ENCODE results near the gene PHLDA2. TPM values are rescaled to one million over a fixed set of nuclear protein-coding genes. Genes with fewer than 3 reads are reported as not detected.

PHLDA2 gene
- total and polyA plus RNA-seq, 2 of the 13 experiments (the other 11 are each of a cell fraction or from before 2014, with no cell fraction given), result 0.55 to 0.78 TPM

- H3K9me3 ChIP-seq (ENCODE audit: low read length), result no peaks in the 10 kb centered on the region
- in situ Hi-C loops (cut with HindIII; ENCODE audit: extremely low pct_ligation_motif_present, low pct_unique_long_range_greater_than_20kb) (no loop called here), intact Hi-C loops (cut with micrococcal nuclease; ENCODE audit: unreplicated experiment) (no loop called here)
- no peak overlapping the region for H3K4me3 ChIP-seq (replicated peaks in 1 of 3; ENCODE audit: insufficient read depth in 1 of 3, low read depth in 2 of 3, low read length in 3 of 3)
- H3K9ac ChIP-seq (ENCODE audit: insufficient read depth, low read depth, low read length), result no peak overlapping the region
- no peak overlapping the region for H2AFZ ChIP-seq (ENCODE audit: low read length)
- no peak overlapping the region for H3K4me2 ChIP-seq (ENCODE audit: low read depth, low read length)
- H3K36me3 ChIP-seq (replicated peaks in 1 of 2; ENCODE audit: control insufficient read depth in 1 of 2, insufficient read depth in 2 of 2, low read length in 2 of 2), result no peaks in the 10 kb centered on the region
- TF ChIP-seq HDAC1 (CRISPR knock-in tag; IDR thresholded peaks at IDR 0.05) (no peak), ZNF564 (CRISPR knock-in tag; IDR thresholded peaks at IDR 0.05) (no peak), NFATC3 (CRISPR knock-in tag; IDR thresholded peaks at IDR 0.05) (no peak), MBNL3 (CRISPR knock-in tag; conservative IDR thresholded peaks at IDR 0.05) (no peak), ZNF337 (CRISPR knock-in tag; IDR thresholded peaks at IDR 0.05; ENCODE audit: borderline replicate concordance, low read depth) (no peak)
- no peak overlapping the region for H3K27ac ChIP-seq (ENCODE audit: extremely low read length, insufficient read depth, low read length)
- 96% methylated on average over 15 of the region's 18 CpGs for WGBS (ENCODE audit: low lambda C conversion rate)
- no peak for ATAC-seq
- H3K27me3 ChIP-seq (ENCODE audit: control insufficient read depth in 1 of 2, insufficient read depth in 2 of 2, low read length in 2 of 2), result no peaks in the 10 kb centered on the region
- no TSS peak for BruUV-seq (replicated peaks)
- POLR2A ChIA-PET, result interaction anchor here (1.0 kb wide), 1 partner anchor 11 kb away, joined by 3 read pairs; no protein-coding TSS in a partner anchor
- no peak for DNase-seq (ENCODE audit: low spot score)
- no peak for FAIRE-seq
- no peaks in the 10 kb centered on the region for H4K20me1 ChIP-seq (ENCODE audit: insufficient read depth, low read length)
- peaks cover 16% of the 10 kb centered on the region for H3K4me1 ChIP-seq (ENCODE audit: insufficient read depth, low read length)
- CTCF ChIA-PET (ENCODE audit: low intra/inter-chr PET ratio, low total read pairs), result no interaction called here
- H3K79me2 ChIP-seq (ENCODE audit: insufficient read depth, low read length), result no peaks in the 10 kb centered on the region
These were observed 14.6 kb downstream of the PHLDA2 start for GRCh38 chr11:2914455-2915195.

DNA sequence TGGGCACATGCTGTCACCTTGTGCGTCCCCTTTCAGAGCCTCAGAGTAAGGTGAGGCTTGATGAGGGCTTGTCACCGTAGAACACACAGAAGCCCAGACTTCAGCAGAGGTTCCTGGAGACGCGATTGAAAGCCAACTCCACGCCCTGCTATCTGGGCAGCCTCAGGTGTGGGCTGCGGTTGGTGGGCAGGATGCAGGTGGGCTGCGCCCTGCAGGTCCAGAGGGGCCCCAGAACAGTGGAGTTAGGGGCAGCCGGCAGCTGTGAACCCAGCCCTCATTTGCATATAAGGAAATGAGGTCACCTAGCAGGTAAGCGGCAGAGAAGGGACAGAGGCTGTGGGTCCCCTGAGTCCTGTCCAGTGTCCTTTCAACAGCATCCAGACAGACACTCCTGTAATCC is 15.4 kb downstream of the PHLDA2 start:
- Histone ChIP-seq H3K79me2 (ENCODE audit: insufficient read depth, low read length) (no peaks in the 10 kb centered on the region), H2AFZ (ENCODE audit: low read length) (no peak overlapping the region), H3K4me3 (replicated peaks in 1 of 3; ENCODE audit: insufficient read depth in 1 of 3, low read depth in 2 of 3, low read length in 3 of 3) (no peak overlapping the region), H3K9me3 (ENCODE audit: low read length) (no peaks in the 10 kb centered on the region), H3K4me1 (ENCODE audit: insufficient read depth, low read length) (peaks cover 16% of the 10 kb centered on the region), H3K36me3 (replicated peaks in 1 of 2; ENCODE audit: control insufficient read depth in 1 of 2, insufficient read depth in 2 of 2, low read length in 2 of 2) (no peaks in the 10 kb centered on the region), H3K9ac (ENCODE audit: insufficient read depth, low read depth, low read length) (no peak overlapping the region), H3K4me2 (ENCODE audit: low read depth, low read length) (no peak overlapping the region), H3K27ac (ENCODE audit: extremely low read length, insufficient read depth, low read length) (no peak overlapping the region), H3K27me3 (ENCODE audit: control insufficient read depth in 1 of 2, insufficient read depth in 2 of 2, low read length in 2 of 2) (no peaks in the 10 kb centered on the region), H4K20me1 (ENCODE audit: insufficient read depth, low read length) (no peaks in the 10 kb centered on the region)
- BruUV-seq (replicated peaks), result no TSS peak
- DNase-seq (ENCODE audit: low spot score) (no peak), ATAC-seq (no peak), FAIRE-seq (no peak)
- WGBS (ENCODE audit: low lambda C conversion rate), result 94% methylated on average over 4 of the region's 9 CpGs
- intact Hi-C loops (cut with micrococcal nuclease; ENCODE audit: unreplicated experiment), result no loop called here
- in situ Hi-C loops (cut with HindIII; ENCODE audit: extremely low pct_ligation_motif_present, low pct_unique_long_range_greater_than_20kb), result no loop called here
- ChIA-PET CTCF (ENCODE audit: low intra/inter-chr PET ratio, low total read pairs) (no interaction called here), POLR2A (no interaction called here)
- TF ChIP-seq ZNF3 (CRISPR knock-in tag; IDR thresholded peaks at IDR 0.05), result no peak
- TF ChIP-seq NCOA1 (CRISPR knock-in tag; IDR thresholded peaks at IDR 0.05), result no peak
- TF ChIP-seq ZFAT (CRISPR knock-in tag; conservative IDR thresholded peaks at IDR 0.05), result no peak
- TF ChIP-seq JUN (CRISPR knock-in tag; IDR thresholded peaks at IDR 0.05), result no peak
- no peak for TF ChIP-seq ZNF552 (CRISPR knock-in tag; IDR thresholded peaks at IDR 0.05; ENCODE audit: borderline replicate concordance)
- no peak for TF ChIP-seq ZFP37 (CRISPR knock-in tag; IDR thresholded peaks at IDR 0.05; ENCODE audit: borderline replicate concordance)
- no peak for TF ChIP-seq SMAD9 (CRISPR knock-in tag; IDR thresholded peaks at IDR 0.05)
- no peak for TF ChIP-seq ZNF34 (CRISPR knock-in tag; IDR thresholded peaks at IDR 0.05; ENCODE audit: borderline replicate concordance)
- no peak for TF ChIP-seq ZNF335 (CRISPR knock-in tag; IDR thresholded peaks at IDR 0.05)
- no peak for TF ChIP-seq ZNF512 (CRISPR knock-in tag; IDR thresholded peaks at IDR 0.05)
- TF ChIP-seq, protein P1, sequence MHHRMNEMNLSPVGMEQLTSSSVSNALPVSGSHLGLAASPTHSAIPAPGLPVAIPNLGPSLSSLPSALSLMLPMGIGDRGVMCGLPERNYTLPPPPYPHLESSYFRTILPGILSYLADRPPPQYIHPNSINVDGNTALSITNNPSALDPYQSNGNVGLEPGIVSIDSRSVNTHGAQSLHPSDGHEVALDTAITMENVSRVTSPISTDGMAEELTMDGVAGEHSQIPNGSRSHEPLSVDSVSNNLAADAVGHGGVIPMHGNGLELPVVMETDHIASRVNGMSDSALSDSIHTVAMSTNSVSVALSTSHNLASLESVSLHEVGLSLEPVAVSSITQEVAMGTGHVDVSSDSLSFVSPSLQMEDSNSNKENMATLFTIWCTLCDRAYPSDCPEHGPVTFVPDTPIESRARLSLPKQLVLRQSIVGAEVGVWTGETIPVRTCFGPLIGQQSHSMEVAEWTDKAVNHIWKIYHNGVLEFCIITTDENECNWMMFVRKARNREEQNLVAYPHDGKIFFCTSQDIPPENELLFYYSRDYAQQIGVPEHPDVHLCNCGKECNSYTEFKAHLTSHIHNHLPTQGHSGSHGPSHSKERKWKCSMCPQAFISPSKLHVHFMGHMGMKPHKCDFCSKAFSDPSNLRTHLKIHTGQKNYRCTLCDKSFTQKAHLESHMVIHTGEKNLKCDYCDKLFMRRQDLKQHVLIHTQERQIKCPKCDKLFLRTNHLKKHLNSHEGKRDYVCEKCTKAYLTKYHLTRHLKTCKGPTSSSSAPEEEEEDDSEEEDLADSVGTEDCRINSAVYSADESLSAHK (CRISPR knock-in tag; IDR thresholded peaks at IDR 0.05; ENCODE audit: borderline replicate concordance), result no peak

Measured in HepG2 (cell line).